ENCODE results near the gene SAXO1. TPM values are rescaled to one million over a fixed set of nuclear protein-coding genes. Genes with fewer than 3 reads are reported as not detected.
A peak's percentile ranks its signal among the peaks of the same experiment; 100 is the strongest.

SAXO1 gene
- total RNA-seq, 1 experiment from 2014 or later: not detected

- ATAC-seq (peak; percentile 92), DNase-seq (ENCODE audit: low read depth, low spot score) (peak; percentile 52)
- ChIA-PET POLR2A (no interaction called here), RAD21 (ENCODE audit: low non-redundant PET in 1 of 2, low total read pairs in 2 of 2, uncharacterized antibody in 2 of 2, unreplicated experiment in 2 of 2) (no interaction called here), CTCF (interaction anchor here (1.3 to 1.6 kb wide), 4 partner anchors 8 to 1218 kb away, joined by 4 to 9 read pairs (median 8); no protein-coding TSS in a partner anchor)
- Histone ChIP-seq H2AFZ (ENCODE audit: low read depth, low read length, poor library complexity, severe bottlenecking) (no peak overlapping the region), H4K20me1 (ENCODE audit: insufficient read depth) (no peaks in the 10 kb centered on the region), H3K4me1 (ENCODE audit: control insufficient read depth in 1 of 2, insufficient read depth in 2 of 2, low read length in 2 of 2) (no peaks in the 10 kb centered on the region), H3K4me3 (replicated peaks in 1 of 2; ENCODE audit: low read depth in 1 of 2, low read length in 2 of 2) (no peak overlapping the region), H3K79me2 (ENCODE audit: insufficient read depth, low read length) (no peaks in the 10 kb centered on the region), H3K27me3 (ENCODE audit: insufficient read depth, low read length) (no peaks in the 10 kb centered on the region), H3K9me2 (ENCODE audit: insufficient read depth) (no peaks in the 10 kb centered on the region), H3K27ac (ENCODE audit: low read depth, low read length) (no peak overlapping the region), H3K4me2 (ENCODE audit: low read length) (no peak overlapping the region), H3K36me3 (ENCODE audit: control insufficient read depth in 1 of 2, insufficient read depth in 2 of 2, low read length in 2 of 2) (no peaks in the 10 kb centered on the region), H3K9me3 (ENCODE audit: control insufficient read depth in 1 of 2, insufficient read depth in 1 of 2, low read depth in 1 of 2, low read length in 2 of 2) (no peaks in the 10 kb centered on the region), H3K9ac (ENCODE audit: low read length) (no peak overlapping the region)
- TF ChIP-seq RAD21 (IDR thresholded peaks at IDR 0.05; ENCODE audit: low read depth) (peak; percentile 72), CEBPB (IDR thresholded peaks at IDR 0.05; ENCODE audit: low read depth) (no peak), CTCF (IDR thresholded peaks at IDR 0.05 in 2 of 3, conservative IDR thresholded peaks at IDR 0.05 in 1 of 3; ENCODE audit: borderline replicate concordance in 1 of 3, insufficient read depth in 1 of 3, low read depth in 2 of 3, low read length in 2 of 3) (peak; percentile 55 to 64 (median 61); a peak in 5 of 6 replicates)
- intact Hi-C loops (cut with micrococcal nuclease): loop anchor here (1.0 to 5.0 kb wide), 4 partner anchors 428 to 1498 kb away; no protein-coding TSS in a partner anchor
- no TSS peak for BruUV-seq (replicated peaks)
Observed at GRCh38 chr9:19028835-19029451, 4.1 kb downstream of the SAXO1 start.

DNA sequence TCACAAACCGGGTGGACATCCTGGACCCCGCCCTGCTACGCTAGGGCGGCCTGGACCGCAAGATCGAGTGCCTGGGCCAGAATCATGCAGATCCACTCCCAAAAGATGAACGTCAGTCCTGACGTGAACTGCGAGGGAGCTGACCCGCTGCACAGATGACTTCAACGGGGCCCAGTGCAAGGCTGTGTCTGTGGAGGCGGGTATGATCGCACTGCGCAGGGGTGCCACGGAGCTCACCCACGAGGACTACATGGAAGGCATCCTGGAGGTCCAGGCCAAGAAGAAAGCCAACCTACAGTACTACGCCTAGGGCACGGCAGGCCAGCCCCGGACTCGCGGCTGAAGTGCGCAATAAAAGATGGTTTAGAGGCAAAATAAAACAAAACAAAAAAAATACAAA, 5.2 kb downstream of the SAXO1 start:
- no peak for ATAC-seq
- Histone ChIP-seq H3K27me3 (ENCODE audit: insufficient read depth, low read length) (peaks cover 2% of the 10 kb centered on the region; the same call in 1 of the 2 replicates), H4K20me1 (ENCODE audit: insufficient read depth) (no peaks in the 10 kb centered on the region), H3K36me3 (ENCODE audit: control insufficient read depth in 1 of 2, insufficient read depth in 2 of 2, low read length in 2 of 2) (no peaks in the 10 kb centered on the region), H3K27ac (ENCODE audit: low read depth, low read length) (no peak overlapping the region), H3K4me3 (replicated peaks in 1 of 2; ENCODE audit: low read depth in 1 of 2, low read length in 2 of 2) (no peak overlapping the region), H2AFZ (ENCODE audit: low read depth, low read length, poor library complexity, severe bottlenecking) (no peak overlapping the region), H3K4me1 (ENCODE audit: control insufficient read depth in 1 of 2, insufficient read depth in 2 of 2, low read length in 2 of 2) (no peaks in the 10 kb centered on the region), H3K9ac (ENCODE audit: low read length) (no peak overlapping the region), H3K4me2 (ENCODE audit: low read length) (no peak overlapping the region), H3K9me3 (ENCODE audit: control insufficient read depth in 1 of 2, insufficient read depth in 1 of 2, low read depth in 1 of 2, low read length in 2 of 2) (no peaks in the 10 kb centered on the region), H3K79me2 (ENCODE audit: insufficient read depth, low read length) (no peaks in the 10 kb centered on the region), H3K9me2 (ENCODE audit: insufficient read depth) (no peaks in the 10 kb centered on the region)
- ChIA-PET POLR2A (no interaction called here), CTCF (interaction anchor here (1.6 kb wide), 1 partner anchor 1217 kb away, joined by 8 read pairs; no protein-coding TSS in a partner anchor), RAD21 (ENCODE audit: low non-redundant PET in 1 of 2, low total read pairs in 2 of 2, uncharacterized antibody in 2 of 2, unreplicated experiment in 2 of 2) (no interaction called here)
- TF ChIP-seq EZH2 (IDR thresholded peaks at IDR 0.05) (no peak), ZFX (IDR thresholded peaks at IDR 0.05) (no peak)
- BruUV-seq (replicated peaks): no TSS peak
- intact Hi-C loops (cut with micrococcal nuclease): loop anchor here (2.0 to 5.0 kb wide), 3 partner anchors 429 to 1217 kb away; no protein-coding TSS in a partner anchor
- DNase-seq (ENCODE audit: low read depth, low spot score): no peak

All from HCT116 (cell line).